Ectodermal cell (in vitro differentiated cells): ENCODE measurements around the gene COPS2.

Experiments
- H3K27ac ChIP-seq: 2 replicates; pipeline ENCODE4 v1.7.0; 2013; ENCODE audit warnings: mild to moderate bottlenecking, low read depth, low read length; ENCODE audit not compliant: insufficient read depth, poor library complexity, severe bottlenecking
- H3K27me3 ChIP-seq: 2 replicates; pipeline ENCODE4 v1.7.0; 2013; ENCODE audit warnings: mild to moderate bottlenecking, low read length; ENCODE audit not compliant: insufficient read depth, control insufficient read depth, poor library complexity, severe bottlenecking
- H3K36me3 ChIP-seq: one replicate; pipeline ENCODE4 v1.7.0; 2013; ENCODE audit warnings: low read length; ENCODE audit not compliant: control insufficient read depth, insufficient read depth
- H3K4me1 ChIP-seq: one replicate; pipeline ENCODE4 v1.7.0; 2013; ENCODE audit warnings: low read length; ENCODE audit not compliant: control insufficient read depth, insufficient read depth
- H3K4me3 ChIP-seq: 2 replicates; pipeline ENCODE4 v1.7.0; 2013; ENCODE audit warnings: low read depth, low read length, control low read depth; ENCODE audit not compliant: insufficient read depth
- H3K9me3 ChIP-seq: 2 replicates; pipeline ENCODE4 v1.7.0; 2013; ENCODE audit warnings: mild to moderate bottlenecking, low read length, moderate library complexity; ENCODE audit not compliant: control insufficient read depth
- WGBS, 2 experiments: methylation state at CpG; one replicate each; pipeline ENCODE4 v1.1.7; 2013; ENCODE audit warnings: missing lambda C conversion rate in 2 of 2; 5-methylcytosine and 5-hydroxymethylcytosine counted together

Gene COPS2

GRCh38 chr15:49163678-49164077 lies 8.3 kb upstream of the COPS2 start:
- Histone ChIP-seq H3K4me3 (no peak overlapping the region), H3K36me3 (no peaks in the 10 kb centered on the region), H3K4me1 (no peaks in the 10 kb centered on the region), H3K27me3 (no peaks in the 10 kb centered on the region), H3K9me3 (no peaks in the 10 kb centered on the region), H3K27ac (no peak overlapping the region)
- 92 to 100% methylated on average over 1 of the region's 1 CpG for WGBS, 2 experiments

GRCh38 chr15:49155834-49156627 lies 632 bp upstream of the COPS2 start:
- 4 to 5% methylated on average over 26 of the region's 26 CpGs for WGBS, 2 experiments
- no peaks in the 10 kb centered on the region for H3K4me1 ChIP-seq
- no peaks in the 10 kb centered on the region for H3K9me3 ChIP-seq
- H3K27me3 ChIP-seq = no peaks in the 10 kb centered on the region
- H3K27ac ChIP-seq = peak overlapping the region; percentile 69
- H3K4me3 ChIP-seq = peak overlapping the region; percentile 99
- H3K36me3 ChIP-seq = no peaks in the 10 kb centered on the region

GRCh38 chr15:49154799-49155109 lies 645 bp downstream of the COPS2 start:
- 0 to 2% methylated on average over 7 of the region's 7 CpGs for WGBS, 2 experiments
- Histone ChIP-seq H3K4me3 (peak overlapping the region; percentile 99), H3K27ac (no peak overlapping the region), H3K4me1 (no peaks in the 10 kb centered on the region), H3K36me3 (no peaks in the 10 kb centered on the region), H3K9me3 (no peaks in the 10 kb centered on the region), H3K27me3 (no peaks in the 10 kb centered on the region)

DNA sequence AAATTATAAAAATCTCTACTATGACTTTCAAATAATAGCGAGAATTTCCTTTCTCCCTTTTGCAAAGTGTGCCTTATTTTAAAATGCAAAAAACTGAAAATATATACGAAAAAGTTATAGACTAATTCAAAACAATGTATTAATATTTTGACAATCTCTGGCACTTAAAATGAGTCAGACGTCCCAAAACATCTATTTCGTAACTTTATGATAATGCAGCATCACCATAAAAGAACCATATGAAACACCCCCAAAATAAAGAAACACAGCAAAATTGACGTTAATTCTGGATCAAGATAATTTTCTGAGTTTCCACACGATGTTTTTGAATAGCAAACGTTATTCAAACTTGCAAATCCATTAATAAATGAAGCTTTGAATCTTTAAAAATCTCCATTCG lies 1.0 kb downstream of the COPS2 start:
- WGBS, 2 experiments = 22 to 39% methylated on average over 5 to 8 of the region's 8 CpGs
- no peaks in the 10 kb centered on the region for H3K36me3 ChIP-seq
- H3K4me3 ChIP-seq = peak overlapping the region; percentile 99
- H3K27me3 ChIP-seq = no peaks in the 10 kb centered on the region
- no peaks in the 10 kb centered on the region for H3K4me1 ChIP-seq
- no peaks in the 10 kb centered on the region for H3K9me3 ChIP-seq
- H3K27ac ChIP-seq = no peak overlapping the region

GRCh38 chr15:49152552-49153312 lies 2.7 kb downstream of the COPS2 start:
- no peaks in the 10 kb centered on the region for H3K9me3 ChIP-seq
- H3K4me1 ChIP-seq = no peaks in the 10 kb centered on the region
- no peaks in the 10 kb centered on the region for H3K27me3 ChIP-seq
- no peaks in the 10 kb centered on the region for H3K36me3 ChIP-seq
- no peak overlapping the region for H3K4me3 ChIP-seq
- WGBS, 2 experiments = 91 to 93% methylated on average over 8 to 9 of the region's 9 CpGs
- no peak overlapping the region for H3K27ac ChIP-seq

GRCh38 chr15:49151831-49152230 lies 3.6 kb downstream of the COPS2 start:
- no peaks in the 10 kb centered on the region for H3K27me3 ChIP-seq
- no peak overlapping the region for H3K4me3 ChIP-seq
- H3K27ac ChIP-seq = no peak overlapping the region
- whole genome bisulfite sequencing, 2 experiments = 100% methylated on average over 2 of the region's 3 CpGs; no CpG with 5 or more reads in 1 of the 2 experiments
- no peaks in the 10 kb centered on the region for H3K36me3 ChIP-seq
- no peaks in the 10 kb centered on the region for H3K4me1 ChIP-seq
- no peaks in the 10 kb centered on the region for H3K9me3 ChIP-seq

GRCh38 chr15:49148727-49149126 lies 6.7 kb downstream of the COPS2 start:
- Histone ChIP-seq H3K27me3 (no peaks in the 10 kb centered on the region), H3K9me3 (no peaks in the 10 kb centered on the region), H3K36me3 (no peaks in the 10 kb centered on the region), H3K4me3 (no peak overlapping the region), H3K27ac (no peak overlapping the region), H3K4me1 (no peaks in the 10 kb centered on the region)
- WGBS, 2 experiments = 91 to 92% methylated on average over 1 of the region's 1 CpG

- 59 to 76% methylated on average over 1 of the region's 1 CpG for WGBS, 2 experiments
- Histone ChIP-seq H3K36me3 (peaks cover 2% of the 10 kb centered on the region), H3K27ac (no peak overlapping the region)
Measured at GRCh38 chr15:49148298-49148697, 7.1 kb downstream of the COPS2 start.

DNA sequence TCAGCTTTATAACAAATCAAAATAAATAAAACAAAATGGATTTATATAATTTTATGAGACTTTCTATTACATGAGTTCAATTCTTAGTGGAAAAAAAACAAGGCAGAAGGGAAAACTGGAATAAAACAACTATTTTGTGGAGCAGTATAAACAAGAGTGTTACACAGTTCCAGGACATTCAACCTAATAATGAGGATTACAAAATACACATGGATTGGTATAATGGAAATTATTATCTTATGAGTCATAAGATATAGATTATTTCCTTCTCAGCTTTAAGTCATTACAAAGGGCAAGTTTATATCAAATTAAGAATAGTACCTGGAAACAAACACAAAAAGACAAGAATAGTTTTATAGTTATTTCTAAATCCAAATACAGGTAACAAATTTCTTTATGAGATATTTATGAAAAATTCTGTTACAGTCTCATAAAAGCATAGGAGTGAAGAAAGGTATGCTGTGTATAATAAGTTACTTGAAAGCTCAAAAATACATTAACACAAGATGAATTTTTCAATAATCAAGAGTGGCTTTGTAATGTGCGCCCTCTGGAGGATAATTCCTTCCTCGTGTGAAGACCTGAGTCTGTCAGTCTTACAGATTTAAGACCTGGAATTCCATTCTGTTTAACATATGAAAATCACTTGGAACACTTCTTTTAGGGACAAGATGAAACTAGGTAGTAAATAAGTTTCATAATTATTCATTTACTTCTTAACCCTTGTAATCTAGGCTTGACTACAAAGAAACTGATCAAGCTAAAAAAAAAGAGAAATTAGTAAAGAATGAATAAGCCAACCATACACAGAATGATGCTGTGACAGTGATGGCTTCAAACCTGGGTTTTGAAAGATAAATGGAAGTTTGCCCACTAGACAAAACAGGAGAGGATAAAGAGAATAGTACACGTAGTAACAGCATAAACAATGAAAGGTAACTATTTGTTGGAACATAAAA lies 9.5 kb downstream of the COPS2 start:
- no peaks in the 10 kb centered on the region for H3K9me3 ChIP-seq
- H3K4me3 ChIP-seq = no peak overlapping the region
- no peaks in the 10 kb centered on the region for H3K4me1 ChIP-seq

More at GRCh38 chr15:49148298-49148697, 7.1 kb downstream of the COPS2 start:
- Histone ChIP-seq H3K9me3 (no peaks in the 10 kb centered on the region), H3K27me3 (no peaks in the 10 kb centered on the region), H3K4me1 (no peaks in the 10 kb centered on the region), H3K4me3 (no peak overlapping the region)

GRCh38 chr15:49137861-49138260 lies 17.5 kb downstream of the COPS2 start:
- H3K9me3 ChIP-seq = no peaks in the 10 kb centered on the region
- 85 to 92% methylated on average over 2 of the region's 2 CpGs for WGBS, 2 experiments
- H3K4me1 ChIP-seq = no peaks in the 10 kb centered on the region
- H3K36me3 ChIP-seq = peaks cover 25% of the 10 kb centered on the region
- no peak overlapping the region for H3K27ac ChIP-seq
- H3K4me3 ChIP-seq = no peak overlapping the region
- H3K27me3 ChIP-seq = no peaks in the 10 kb centered on the region

More for the DNA sequence above, 9.5 kb downstream of the COPS2 start:
- 34 to 49% methylated on average over 3 of the region's 3 CpGs for WGBS, 2 experiments
- Histone ChIP-seq H3K36me3 (peaks cover 11% of the 10 kb centered on the region), H3K27ac (no peak overlapping the region), H3K27me3 (no peaks in the 10 kb centered on the region)
